Amniotic epithelial cell (primary cell): ENCODE results near the gene CASQ2.

Experiments
- DNase-seq: peaks from one replicate; pipeline ENCODE4 v3.0.0-alpha.2; 2010; ENCODE audit warnings: low read depth

The CASQ2 gene

DNA sequence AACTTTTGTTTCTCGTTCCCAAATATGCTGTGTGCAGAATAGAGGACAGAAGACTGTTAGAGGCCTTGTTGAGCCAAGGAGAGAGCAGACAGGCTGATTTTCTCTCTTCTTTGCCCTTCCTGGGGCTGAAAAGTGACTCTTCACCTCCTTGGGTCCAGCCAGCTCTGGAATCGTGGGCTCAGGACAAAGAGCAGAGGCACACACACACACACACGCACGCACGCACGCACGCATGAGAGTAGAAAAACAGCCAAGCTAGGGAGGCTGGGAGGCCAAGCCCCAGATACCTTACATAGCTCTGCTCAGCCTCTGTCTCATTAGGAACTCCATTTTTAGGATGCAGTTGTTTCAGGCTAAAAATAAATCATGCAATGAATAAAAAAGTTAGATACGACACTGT lies at the start of gene CASQ2:
Gene CASQ2, minus strand, starts transcription at position 166 of the 400 bp plus-strand sequence. CDS start 173 bp downstream, outside the sequence.
- no peak for DNase-seq

DNA sequence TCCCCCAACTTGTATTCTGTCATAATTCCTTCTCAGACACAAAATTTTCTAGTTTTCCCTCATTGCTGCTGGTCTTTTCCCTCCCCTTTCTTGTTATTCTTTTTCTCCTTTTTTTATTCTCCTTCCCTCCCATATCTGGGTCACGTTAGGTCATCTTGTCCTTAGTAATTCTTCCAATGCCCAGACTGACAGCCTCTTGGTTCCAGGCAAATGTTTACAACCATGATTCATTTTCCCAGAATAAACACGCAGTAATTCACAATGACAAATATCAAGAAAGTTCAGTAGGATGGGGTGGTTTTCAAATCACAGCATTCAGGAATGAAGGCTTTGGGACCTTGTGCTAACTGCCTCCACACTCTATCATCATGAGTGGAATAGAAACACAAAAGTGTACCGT lies 47.2 kb upstream of the CASQ2 start:
- peak; percentile 29 for DNase-seq

DNA sequence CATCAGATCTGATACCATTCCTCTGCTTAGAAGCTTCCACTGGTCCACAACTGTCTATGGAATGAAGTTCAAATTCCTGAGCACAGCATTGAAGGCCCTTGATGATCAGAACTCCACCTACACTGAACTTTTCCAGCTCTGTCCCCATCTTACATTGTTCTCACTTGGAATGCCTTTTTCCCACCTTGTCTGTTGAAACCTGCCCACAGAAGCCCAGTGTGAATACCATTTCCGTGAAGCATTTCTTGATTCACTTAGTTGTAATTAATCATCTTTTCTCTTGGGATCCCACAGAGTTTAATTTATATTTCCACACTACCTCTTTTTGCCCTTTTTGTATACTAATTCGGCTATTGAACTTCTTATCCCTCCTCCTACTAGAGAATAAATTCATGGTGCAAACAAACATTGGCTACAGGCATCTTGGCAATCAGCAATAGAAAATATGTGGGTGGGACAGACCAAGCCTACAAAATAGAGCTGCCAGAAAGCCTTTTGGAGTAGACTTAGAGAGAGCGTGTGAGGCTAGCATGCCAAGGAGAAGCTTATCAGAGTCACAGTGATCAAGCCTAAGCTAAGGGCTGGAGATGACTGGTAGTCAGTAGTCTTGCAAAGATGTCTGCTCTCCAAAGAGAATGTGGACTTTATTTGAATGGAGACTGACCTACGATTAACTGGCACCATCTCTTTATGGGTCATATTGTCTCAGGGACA lies 46.3 kb upstream of the CASQ2 start:
- DNase-seq: no peak

DNA sequence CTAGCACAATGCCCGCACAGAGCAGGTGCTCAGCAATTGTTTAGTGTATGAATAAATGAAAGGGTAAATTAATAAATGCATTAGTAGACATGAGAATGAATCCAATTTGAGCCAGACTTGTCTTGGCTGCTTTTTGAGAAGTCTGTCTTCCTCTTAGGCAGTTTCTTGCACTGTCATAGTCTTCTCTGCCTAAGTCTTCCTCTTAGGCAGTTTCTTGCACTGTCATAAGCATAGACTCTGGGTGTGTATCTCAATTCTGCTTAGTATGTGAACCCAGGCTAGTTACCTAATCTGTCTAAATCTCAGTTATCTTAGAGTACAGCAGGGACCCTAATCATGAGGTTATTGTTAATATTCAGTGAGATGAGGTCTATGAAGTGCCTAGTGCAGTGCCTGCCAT lies 45.2 kb upstream of the CASQ2 start:
- no peak for DNase-seq

DNA sequence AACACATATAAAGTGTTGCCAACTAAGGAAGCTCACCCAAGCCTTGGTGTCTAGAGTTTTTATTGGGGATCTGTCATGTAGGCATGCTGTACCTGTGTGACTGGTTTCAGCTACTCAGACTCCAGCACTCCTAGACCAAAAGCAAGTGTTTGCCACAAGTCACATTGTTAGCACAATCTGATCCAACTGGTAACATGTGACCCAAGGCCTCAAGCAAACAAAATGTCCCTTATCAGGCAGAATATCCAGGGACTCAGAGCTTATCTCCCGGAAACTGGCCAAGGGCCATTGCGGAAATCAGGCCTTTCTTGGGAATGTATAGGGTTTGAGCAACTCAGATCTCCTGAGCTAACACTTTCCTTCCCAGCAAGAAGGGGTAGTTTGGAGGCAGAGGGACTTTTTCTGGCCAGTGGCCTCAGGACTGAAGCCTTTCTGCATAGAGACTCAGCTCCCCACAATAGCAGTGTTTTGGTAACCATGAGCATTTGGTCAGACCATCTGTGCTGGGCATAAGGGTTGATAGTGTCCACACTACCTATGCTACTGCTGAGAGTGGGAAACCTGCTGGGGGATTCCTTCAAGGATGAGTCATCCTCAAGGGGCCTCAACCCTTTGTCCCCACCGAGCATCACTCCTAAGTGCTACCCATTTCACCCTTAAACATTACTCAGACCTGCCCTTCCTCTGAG lies 42.8 kb upstream of the CASQ2 start:
- no peak for DNase-seq

GRCh38 chr1:115810609-115811008 lies 42.1 kb upstream of the CASQ2 start:
- no peak for DNase-seq

- DNase-seq: no peak
Measured at GRCh38 chr1:115809847-115810246, 41.3 kb upstream of the CASQ2 start.

GRCh38 chr1:115809076-115809475 lies 40.6 kb upstream of the CASQ2 start:
- no peak for DNase-seq

DNA sequence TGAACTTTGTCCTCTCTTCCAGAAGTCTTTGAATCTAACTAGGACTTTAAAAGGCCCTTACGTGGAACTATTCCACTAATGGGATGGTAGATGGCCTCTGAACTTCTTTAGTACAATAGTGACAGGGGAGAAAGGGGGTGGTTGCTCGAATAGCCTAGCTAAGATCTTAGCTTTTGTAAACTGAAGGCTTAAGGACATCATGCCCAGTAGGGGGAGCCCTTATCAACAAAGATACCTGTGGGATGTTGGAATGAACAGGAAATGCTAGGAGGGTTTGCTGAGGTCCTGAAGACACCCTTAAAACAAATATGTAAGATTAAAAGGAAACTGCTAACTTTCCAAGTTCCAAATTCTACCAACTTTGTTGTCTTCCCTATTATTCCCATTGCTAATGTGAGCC lies 39.2 kb upstream of the CASQ2 start:
- peak; percentile 71 for DNase-seq

DNA sequence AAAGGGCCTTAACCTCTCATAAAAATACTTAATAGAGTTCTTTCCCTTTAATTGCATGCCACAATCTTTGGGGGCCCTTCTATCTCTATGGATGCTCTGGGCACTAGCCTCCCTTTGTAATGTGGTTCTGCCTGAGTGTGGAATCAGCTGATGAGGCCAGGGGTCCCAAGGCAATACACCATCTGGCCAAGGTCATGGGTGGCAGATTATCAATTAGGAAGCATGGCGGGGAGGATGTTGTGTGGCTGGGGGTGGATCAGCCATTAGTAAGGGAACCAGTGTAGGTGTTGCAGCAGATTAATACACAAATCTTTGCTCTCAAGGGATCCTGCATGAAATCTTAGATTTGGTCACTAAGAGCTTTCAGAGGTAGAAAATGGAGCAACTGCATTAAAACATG lies 37.1 kb upstream of the CASQ2 start:
- DNase-seq: no peak

DNA sequence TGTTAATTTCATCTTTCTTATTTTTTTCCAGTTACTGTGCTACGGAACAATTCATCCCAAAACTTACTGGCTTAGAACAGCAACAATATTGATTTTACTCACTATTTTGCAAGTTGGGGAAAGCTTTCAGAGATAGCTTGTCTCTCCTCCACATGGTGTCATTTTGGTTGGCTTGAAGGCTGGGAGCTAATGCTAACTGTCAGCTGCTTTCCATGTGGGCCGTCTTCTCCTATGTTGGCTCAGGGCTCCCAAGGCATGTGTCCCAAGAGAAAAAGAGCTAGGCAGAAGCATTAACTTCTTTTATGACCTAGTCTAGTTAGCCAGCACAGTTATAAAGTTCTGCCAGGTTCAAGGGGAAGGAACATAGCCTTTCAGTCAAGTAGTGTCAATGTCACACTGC lies 33.9 kb upstream of the CASQ2 start:
- DNase-seq: no peak

GRCh38 chr1:115797486-115797885 lies 29.0 kb upstream of the CASQ2 start:
- DNase-seq: no peak

- no peak for DNase-seq
Measured at GRCh38 chr1:115796897-115797296, 28.4 kb upstream of the CASQ2 start.

DNA sequence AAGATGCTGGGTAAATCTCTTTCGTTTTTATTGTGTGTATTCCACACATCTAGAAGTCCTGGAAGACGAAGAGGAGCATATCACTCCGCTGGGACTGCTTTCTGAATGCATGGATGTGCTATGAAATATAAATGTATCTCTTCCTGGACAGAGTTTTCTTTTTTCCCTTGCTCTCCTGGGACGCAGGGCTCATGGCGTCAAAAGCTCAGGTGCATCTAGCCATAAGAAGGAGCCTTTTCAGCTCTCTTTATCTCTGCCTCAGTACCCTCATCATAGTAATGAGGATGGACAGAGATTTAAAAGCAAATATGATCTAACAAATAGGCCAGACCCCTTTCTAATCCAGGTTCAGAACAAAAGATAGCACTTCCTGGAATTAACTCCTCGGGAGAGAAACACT lies 27.5 kb upstream of the CASQ2 start:
- DNase-seq: no peak

GRCh38 chr1:115794976-115795639 lies 26.6 kb upstream of the CASQ2 start:
- DNase-seq: peak; percentile 22

DNA sequence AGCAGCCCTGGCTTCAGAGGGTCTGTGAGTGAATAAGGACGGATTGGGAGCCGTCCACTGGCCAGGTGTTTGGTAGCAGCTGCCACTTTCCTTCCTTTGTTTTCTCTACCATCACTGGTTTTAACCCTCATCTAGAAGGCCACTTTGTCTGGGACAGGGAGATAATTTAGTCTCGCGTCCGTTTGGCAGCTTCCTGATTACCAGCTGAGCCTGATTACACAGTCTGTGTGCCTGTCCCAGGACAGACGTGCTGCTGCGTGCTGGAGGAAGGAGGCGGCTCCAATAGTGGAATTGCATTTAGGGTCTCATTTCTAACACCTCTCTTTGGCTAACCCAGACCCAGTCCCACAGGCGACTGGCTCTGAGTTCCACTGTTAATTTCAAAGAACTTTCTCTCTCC lies 24.6 kb upstream of the CASQ2 start:
- no peak for DNase-seq

DNA sequence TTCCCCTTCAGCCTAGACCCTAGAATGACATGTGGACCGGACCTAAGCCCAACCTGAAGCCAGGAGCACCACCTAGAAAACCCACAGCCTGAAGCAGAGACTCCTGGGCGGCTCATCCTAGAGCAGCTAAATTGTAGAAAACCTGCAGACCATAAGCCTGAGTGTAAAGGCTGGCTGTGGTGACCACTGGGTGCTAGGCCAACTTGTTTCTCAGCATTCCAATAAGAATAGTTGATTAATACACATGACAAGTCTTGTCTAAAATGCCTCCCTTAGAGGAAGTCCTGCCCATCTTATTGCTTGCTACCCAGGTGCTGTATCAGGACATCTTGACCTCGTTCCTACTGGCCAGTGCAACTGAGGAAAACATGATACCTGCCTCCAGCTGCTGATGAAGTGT lies 23.3 kb upstream of the CASQ2 start:
- DNase-seq: no peak

DNA sequence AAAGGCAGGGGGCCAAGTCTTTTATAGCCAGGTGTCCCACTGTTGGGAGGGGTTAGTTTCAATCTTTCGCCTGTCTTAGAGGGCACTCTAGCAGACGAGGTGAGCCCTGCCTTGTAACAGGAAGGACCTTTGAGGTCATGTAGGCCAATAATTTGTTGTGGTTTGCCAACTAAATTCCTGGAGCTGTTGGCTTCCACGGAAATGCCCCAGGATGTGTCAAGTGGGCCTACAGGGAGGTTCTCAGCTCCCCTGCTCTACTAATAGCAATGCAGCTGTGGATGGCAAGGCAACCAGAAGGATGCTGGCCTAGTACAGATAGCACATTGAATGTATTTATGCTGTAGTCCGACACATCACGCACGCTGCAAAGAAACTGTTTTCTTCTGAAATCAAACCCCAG lies 22.3 kb upstream of the CASQ2 start:
- DNase-seq: no peak

GRCh38 chr1:115790356-115790755 lies 21.8 kb upstream of the CASQ2 start:
- DNase-seq: peak; percentile 57

DNA sequence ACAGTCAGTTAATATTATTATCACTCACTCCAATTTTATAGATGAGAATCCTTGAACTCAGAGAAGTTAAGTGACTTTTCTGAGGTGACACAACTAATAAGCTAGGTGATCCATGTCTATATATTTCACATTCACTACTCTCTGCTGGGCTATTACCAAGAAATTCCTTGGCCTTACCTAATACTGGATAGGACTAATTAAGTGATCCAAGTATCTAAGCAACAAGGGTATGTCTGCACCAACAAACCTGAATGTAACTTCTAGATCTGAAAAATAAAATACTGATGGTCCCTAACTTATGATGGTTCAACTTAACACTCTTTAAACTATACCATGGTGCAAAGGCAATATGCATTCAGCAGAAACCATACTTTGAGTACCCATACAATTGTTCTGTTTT lies 14.8 kb upstream of the CASQ2 start:
- peak; percentile 83 for DNase-seq

- DNase-seq: peak; percentile 99
Measured at GRCh38 chr1:115782571-115783281, 14.2 kb upstream of the CASQ2 start.

DNA sequence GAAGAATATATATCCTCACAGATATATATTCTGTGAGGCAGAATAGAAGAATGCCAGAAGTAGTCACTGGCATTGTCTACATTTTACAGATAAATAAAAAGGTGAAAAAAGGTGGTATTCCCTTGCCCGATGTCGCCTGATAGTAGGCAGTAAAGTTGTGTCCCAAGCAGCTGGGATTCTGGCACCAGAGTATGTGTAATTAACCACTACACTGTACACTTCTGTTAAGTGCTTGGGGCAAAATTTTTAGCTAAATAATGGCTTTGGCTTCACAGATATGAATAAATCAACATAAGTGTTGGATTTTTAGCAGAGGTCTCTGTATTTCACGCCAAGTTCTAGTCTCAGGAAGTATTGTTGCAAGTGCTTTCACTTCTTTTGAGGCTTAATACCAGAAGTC lies 13.3 kb upstream of the CASQ2 start:
- DNase-seq: no peak

GRCh38 chr1:115781343-115781742 lies 12.8 kb upstream of the CASQ2 start:
- DNase-seq: peak; percentile 94
